PC-3 (cell line): Measurements from ENCODE around the gene LRRC51.

Experiments used
- CTCF ChIP-seq: fragments of 300-600 bp; sonication (generic); conservative IDR thresholded peaks from 2 replicates; pipeline ENCODE4 v1.5.1; 2017; ENCODE audit warnings: antibody characterized with exemption, low read depth, mild to moderate bottlenecking, low read length
- EZH2phosphoT487 ChIP-seq: fragments of 300-600 bp; sonication (generic); IDR thresholded peaks from 2 replicates; pipeline ENCODE4 v1.6.1; 2018; ENCODE audit warnings: mild to moderate bottlenecking, antibody characterized with exemption, low read length, borderline replicate concordance

- TF ChIP-seq EZH2phosphoT487: no peak
- no peak for TF ChIP-seq CTCF
These were observed 42.5 kb downstream of the LRRC51 start for GRCh38 chr11:72123117-72123653.
